Subcutaneous abdominal adipose tissue (tissue), 5 donors: ENCODE measurements around the gene UTP25.

Source experiments
- H3K27ac ChIP-seq: one replicate; pipeline ENCODE4 v1.7.0; 2013; ENCODE audit warnings: low read depth, mild to moderate bottlenecking, inconsistent platforms, low read length, moderate library complexity
- H3K27me3 ChIP-seq, 5 donors: one replicate each; pipeline ENCODE4 v1.7.0; 2013; ENCODE audit warnings: low read length in 5 of 5, inconsistent platforms in 1 of 5; ENCODE audit not compliant: control insufficient read depth in 5 of 5, insufficient read depth in 4 of 5
- H3K36me3 ChIP-seq, 5 donors: one replicate each; pipeline ENCODE4 v1.7.0; 2013; ENCODE audit warnings: low read length in 5 of 5; ENCODE audit not compliant: control insufficient read depth in 5 of 5, insufficient read depth in 5 of 5
- H3K4me1 ChIP-seq, 5 donors: one replicate each; pipeline ENCODE4 v1.7.0; 2013; ENCODE audit warnings: low read length in 5 of 5, mild to moderate bottlenecking in 3 of 5, moderate library complexity in 1 of 5; ENCODE audit not compliant: control insufficient read depth in 5 of 5, insufficient read depth in 5 of 5
- H3K4me3 ChIP-seq, 5 donors: one replicate each; pipeline ENCODE4 v1.7.0; 2013; ENCODE audit warnings: low read length in 5 of 5, low read depth in 1 of 5
- H3K9ac ChIP-seq, 5 donors: one replicate each; pipeline ENCODE4 v1.7.0; 2013; ENCODE audit warnings: low read length in 5 of 5, mild to moderate bottlenecking in 4 of 5, moderate library complexity in 3 of 5
- H3K9me3 ChIP-seq, 5 donors: one replicate each; pipeline ENCODE4 v1.7.0; 2013; ENCODE audit warnings: low read length in 5 of 5; ENCODE audit not compliant: control insufficient read depth in 5 of 5
- donor health status: healthy.
- donor health status: healthy.
- donor health status: healthy.
- donor health status: healthy.
- donor health status: healthy.

The UTP25 gene

DNA sequence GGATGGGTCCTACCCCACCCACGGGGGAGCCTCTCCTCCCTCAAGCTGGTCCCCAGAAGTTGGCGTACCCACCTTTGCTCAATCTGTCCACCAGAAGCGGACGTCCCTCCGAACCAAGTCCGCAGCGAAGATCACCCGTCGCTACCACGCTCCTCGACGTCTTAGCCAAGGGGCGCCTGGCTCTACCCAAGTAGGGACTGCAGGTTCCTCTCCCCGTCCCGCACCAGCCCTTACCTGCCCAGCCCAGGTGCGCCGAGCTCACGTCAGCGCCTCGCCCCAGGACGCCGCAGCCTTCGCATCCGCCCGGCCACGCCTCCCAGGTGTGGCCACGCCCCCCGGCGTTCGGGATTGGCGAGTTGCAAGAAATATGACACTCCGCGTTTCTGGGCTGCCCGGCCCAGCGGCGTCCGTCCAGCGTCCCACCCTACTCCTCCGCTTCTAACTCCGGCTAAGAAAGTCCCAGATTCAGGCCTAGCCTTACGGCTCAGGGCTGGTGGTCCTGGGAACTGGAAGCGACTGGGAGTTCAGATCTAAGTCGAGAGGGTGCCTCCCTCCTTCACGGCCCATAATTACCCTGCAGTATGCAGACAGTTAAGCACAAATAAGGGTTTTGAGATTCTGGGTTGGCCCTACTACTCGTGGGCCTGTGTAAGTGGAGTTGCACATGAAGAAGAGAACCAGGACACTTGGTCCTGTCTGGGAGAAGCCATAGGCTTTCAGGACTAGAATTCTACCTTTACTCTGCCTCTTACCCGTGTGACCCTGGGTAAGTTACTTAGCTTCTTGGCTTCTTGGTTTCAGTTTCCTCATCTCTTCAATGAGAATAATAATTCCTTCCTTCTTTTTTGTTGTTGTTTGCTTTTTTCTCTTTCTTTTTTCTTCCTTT lies 21.7 kb upstream of the UTP25 start, which contains the start of gene IRF6:
TSS of gene IRF6 (minus strand) at position 268 of the 886 bp plus-strand sequence. CDS start 4,729 bp downstream, outside the sequence.
- peaks cover 0 to 7% (median 2%) of the 10 kb centered on the region in 5 donors for H3K27me3 ChIP-seq
- H3K27ac ChIP-seq, result no peak within 1 kb of the TSS
- H3K9me3 ChIP-seq, result no peaks in the 10 kb centered on the region
- peak within 1 kb of the TSS in 2 of 5 donors; percentile 51 to 60 for H3K9ac ChIP-seq
- no peaks in the 10 kb centered on the region for H3K36me3 ChIP-seq
- peaks cover 0 to 14% (median 10%) of the 10 kb centered on the region in 5 donors for H3K4me1 ChIP-seq
- peak within 1 kb of the TSS; percentile 43 to 69 (median 50) for H3K4me3 ChIP-seq

DNA sequence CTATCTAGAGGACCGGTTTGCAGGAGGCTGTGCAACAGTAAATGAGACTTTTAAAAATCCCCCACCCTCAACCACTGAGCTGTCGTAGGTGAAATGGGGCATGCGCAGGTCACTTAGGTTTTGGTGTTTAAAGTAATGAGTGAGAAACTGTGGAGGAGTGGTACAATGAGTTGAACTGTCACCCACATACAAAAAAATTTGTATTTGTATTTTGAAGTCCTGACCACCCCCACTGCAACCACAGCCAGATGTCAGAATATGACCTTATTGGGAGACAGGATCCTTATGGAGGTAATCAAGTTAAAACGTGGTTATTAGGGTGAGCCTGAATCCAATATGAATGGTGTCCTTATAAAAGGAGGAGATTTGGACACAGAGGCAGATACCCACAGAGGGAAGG lies 20.3 kb upstream of the UTP25 start:
- H3K4me3 ChIP-seq, result no peak overlapping the region
- H3K9me3 ChIP-seq, result no peaks in the 10 kb centered on the region
- peaks cover 0 to 7% (median 2%) of the 10 kb centered on the region in 5 donors for H3K27me3 ChIP-seq
- no peak overlapping the region for H3K9ac ChIP-seq
- H3K27ac ChIP-seq, result no peak overlapping the region
- H3K36me3 ChIP-seq, result no peaks in the 10 kb centered on the region
- H3K4me1 ChIP-seq, result peaks cover 0 to 11% (median 10%) of the 10 kb centered on the region in 5 donors

DNA sequence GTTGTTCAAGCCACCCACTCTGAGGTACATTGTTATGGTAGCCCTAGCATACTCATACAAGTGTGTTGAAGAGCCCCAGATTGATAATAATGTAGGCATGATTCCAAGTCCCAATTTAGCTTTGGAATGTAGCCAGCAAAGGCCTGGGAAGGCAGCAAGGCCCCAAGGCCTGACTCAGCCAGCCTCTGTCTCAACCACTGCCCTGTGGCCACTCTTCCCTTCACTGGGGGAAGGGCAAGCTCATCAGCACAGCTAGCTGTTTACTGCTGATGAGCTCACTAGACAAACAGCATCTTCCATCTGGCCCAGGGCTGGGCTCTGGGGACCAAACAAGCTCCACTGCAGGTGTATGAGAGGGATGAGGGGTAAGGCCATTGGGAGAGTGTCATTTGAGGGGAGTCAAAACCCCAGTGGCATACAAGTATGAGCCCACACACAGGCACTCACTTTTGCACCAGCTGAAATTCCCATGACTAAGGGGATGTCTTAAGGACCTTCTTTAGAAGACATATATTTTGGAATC lies 19.7 kb upstream of the UTP25 start:
- no peak overlapping the region for H3K27ac ChIP-seq
- H3K4me3 ChIP-seq, result no peak overlapping the region
- H3K4me1 ChIP-seq, result peaks cover 0 to 11% (median 10%) of the 10 kb centered on the region in 5 donors
- no peak overlapping the region for H3K9ac ChIP-seq
- H3K9me3 ChIP-seq, result no peaks in the 10 kb centered on the region
- H3K36me3 ChIP-seq, result no peaks in the 10 kb centered on the region
- H3K27me3 ChIP-seq, result peaks cover 0 to 7% (median 2%) of the 10 kb centered on the region in 5 donors

DNA sequence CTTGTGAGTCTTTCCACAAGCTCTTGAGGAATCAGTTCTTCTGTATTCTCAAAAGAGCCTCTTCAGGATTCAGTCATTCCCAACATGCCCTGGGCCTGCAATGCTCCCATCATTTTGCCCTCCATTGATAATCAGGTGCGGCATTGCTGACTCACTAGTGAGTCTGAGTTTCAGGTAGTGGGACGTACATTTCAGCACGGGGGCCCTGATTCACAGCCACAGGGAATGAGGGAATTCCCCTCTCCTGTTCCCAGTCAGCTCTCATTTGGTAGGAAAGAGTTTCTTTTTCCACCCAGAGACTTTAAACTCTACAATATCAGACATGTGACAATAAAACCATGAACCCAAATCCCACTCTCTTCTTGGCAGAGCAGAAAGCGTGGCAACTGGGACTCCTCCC lies 18.2 kb upstream of the UTP25 start:
- Histone ChIP-seq H3K27ac (no peak overlapping the region), H3K36me3 (no peaks in the 10 kb centered on the region), H3K9ac (no peak overlapping the region), H3K27me3 (peaks cover 0 to 6% (median 2%) of the 10 kb centered on the region in 5 donors), H3K4me3 (no peak overlapping the region), H3K4me1 (peaks cover 0 to 11% (median 10%) of the 10 kb centered on the region in 5 donors), H3K9me3 (no peaks in the 10 kb centered on the region)

DNA sequence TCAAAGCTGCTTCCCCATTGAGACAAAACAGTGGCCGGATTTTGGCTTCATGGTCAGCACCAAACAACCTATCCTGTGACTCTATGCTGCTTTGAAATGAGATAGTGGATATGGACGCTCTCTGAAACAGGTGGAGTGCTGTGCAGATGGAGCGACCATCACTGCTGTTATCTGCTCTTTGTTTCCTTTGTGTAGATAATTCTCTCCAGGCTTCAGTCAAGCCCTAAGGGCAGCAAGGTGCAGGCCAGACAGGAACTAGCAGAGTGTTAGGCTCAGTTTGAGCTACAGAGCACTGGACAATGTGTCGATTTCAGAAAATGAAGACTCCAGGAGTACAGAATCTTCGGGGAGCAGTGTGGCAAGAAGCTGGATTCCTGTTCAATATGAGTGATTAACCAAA lies 17.0 kb upstream of the UTP25 start:
- H3K4me3 ChIP-seq, result no peak overlapping the region
- no peaks in the 10 kb centered on the region for H3K36me3 ChIP-seq
- no peak overlapping the region for H3K27ac ChIP-seq
- H3K27me3 ChIP-seq, result peaks cover 0 to 3% (median under 1%) of the 10 kb centered on the region in 5 donors
- peaks cover 0 to 9% (median 7%) of the 10 kb centered on the region in 5 donors for H3K4me1 ChIP-seq
- no peaks in the 10 kb centered on the region for H3K9me3 ChIP-seq
- no peak overlapping the region for H3K9ac ChIP-seq

DNA sequence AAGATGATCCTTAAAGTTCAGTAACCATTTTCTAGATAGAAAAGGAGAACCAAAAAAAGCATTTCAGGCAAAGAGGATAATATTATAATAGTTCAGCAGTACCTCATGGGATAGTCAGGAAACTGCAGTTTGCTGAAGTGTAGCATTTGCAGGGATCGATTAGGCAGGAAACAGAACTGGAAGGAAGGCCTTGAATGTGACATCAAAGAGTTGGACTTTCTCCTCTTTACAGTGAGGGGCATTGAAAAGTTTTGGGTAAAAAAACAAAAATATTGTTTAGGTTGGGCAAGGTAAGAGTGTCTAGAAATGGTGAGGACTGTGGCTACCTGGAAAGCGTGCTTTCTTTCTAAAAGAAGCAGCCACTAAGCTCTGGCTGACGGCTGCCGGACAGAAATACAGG lies 13.9 kb upstream of the UTP25 start:
- Histone ChIP-seq H3K27ac (no peak overlapping the region), H3K36me3 (no peaks in the 10 kb centered on the region), H3K4me3 (no peak overlapping the region), H3K9me3 (no peaks in the 10 kb centered on the region), H3K9ac (no peak overlapping the region), H3K27me3 (peaks cover 0 to 6% (median 0%) of the 10 kb centered on the region in 5 donors), H3K4me1 (peaks cover 0 to 7% (median 0%) of the 10 kb centered on the region in 5 donors)

DNA sequence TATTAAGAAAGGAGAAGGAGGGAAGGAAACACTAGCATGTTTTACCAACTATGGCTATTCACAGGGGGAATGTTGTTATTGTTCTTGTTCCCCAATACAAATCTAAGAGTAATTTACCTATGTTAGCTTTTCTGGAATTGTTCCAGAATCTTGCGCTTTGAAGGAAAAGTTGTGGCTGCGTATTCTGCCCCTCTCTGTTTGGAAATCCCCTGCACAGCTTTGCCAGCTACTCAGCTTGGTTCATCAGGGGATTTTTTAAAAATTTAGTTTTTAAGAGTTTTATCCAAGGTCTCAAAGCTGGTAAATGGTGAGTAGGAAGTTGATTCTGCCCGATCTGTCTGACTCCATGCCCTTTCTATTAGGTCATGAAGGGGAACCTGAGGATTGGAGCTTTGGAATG lies 12.3 kb upstream of the UTP25 start:
- H3K27ac ChIP-seq, result no peak overlapping the region
- H3K9me3 ChIP-seq, result no peaks in the 10 kb centered on the region

DNA sequence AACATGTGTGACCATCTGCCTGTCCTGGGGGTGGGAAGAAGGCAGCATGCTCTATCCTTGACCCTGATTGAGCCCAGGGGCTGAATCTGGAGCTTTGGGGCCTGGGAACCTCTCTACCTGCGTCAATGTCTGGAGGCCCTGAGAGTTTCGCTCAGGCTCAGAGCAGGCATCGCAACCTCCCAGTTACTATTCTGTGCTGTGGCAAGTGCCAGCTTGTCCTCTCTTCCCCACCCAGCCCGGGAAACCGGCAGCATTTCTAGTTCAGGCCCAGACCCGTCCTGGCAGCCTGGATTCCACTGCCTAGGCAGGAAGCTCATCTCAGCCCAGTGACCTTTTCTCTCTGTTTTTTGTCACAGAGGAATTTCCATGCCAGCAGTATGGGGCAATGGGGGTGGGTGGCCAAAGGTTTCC lies 11.8 kb upstream of the UTP25 start:
- Histone ChIP-seq H3K9ac (no peak overlapping the region), H3K36me3 (no peaks in the 10 kb centered on the region), H3K9me3 (no peaks in the 10 kb centered on the region), H3K4me1 (peaks cover 0 to 7% (median 0%) of the 10 kb centered on the region in 5 donors), H3K4me3 (no peak overlapping the region), H3K27ac (no peak overlapping the region), H3K27me3 (peaks cover 0 to 10% (median 0%) of the 10 kb centered on the region in 5 donors)

More for the DNA sequence above, 12.3 kb upstream of the UTP25 start:
- H3K4me3 ChIP-seq, result no peak overlapping the region
- no peak overlapping the region for H3K9ac ChIP-seq
- no peaks in the 10 kb centered on the region for H3K36me3 ChIP-seq
- H3K27me3 ChIP-seq, result peaks cover 0 to 7% (median 0%) of the 10 kb centered on the region in 5 donors
- H3K4me1 ChIP-seq, result peaks cover 0 to 7% (median 0%) of the 10 kb centered on the region in 5 donors

DNA sequence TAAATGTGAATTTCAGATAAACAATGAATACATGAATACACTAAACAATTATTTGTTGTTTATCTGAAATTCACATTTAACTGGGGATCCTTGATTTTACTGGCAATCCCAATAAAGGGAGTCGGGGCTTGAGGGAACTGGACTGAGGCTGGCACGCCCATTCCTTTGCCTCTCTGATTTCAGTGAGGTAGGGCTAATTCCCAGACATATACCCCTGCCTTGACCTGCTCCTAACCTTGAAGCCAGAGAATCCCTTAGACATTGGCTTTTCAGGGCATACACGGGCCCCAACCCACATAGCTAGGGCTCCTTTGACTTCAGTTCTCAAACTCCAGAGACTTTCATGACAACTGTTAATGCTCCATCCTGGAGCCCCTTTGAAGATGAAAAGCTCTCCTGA lies 10.8 kb upstream of the UTP25 start:
- no peak overlapping the region for H3K9ac ChIP-seq
- no peaks in the 10 kb centered on the region for H3K36me3 ChIP-seq
- H3K27ac ChIP-seq, result no peak overlapping the region

DNA sequence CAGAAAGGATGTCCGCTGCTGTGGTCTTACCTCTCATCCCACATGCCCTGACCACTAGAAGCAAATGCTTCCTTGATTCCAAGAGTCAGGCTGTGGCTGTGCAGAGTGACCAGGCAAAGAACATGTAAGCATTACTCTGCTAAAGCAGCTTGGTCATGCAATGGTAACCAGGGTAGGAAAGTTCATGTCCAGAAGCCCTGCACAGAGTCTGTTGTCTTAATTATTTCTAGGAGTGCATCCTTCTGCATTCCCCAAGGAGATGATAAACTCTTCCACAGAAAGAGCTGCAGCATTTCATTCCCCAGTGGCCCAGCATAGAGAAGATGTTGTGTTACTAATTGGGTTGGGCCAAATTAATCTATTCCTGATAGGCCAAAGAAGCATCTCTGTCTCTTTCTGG lies 10.1 kb upstream of the UTP25 start:
- H3K4me1 ChIP-seq, result peaks cover 0 to 7% (median 0%) of the 10 kb centered on the region in 5 donors
- no peaks in the 10 kb centered on the region for H3K36me3 ChIP-seq
- H3K4me3 ChIP-seq, result no peak overlapping the region
- H3K9me3 ChIP-seq, result no peaks in the 10 kb centered on the region
- H3K9ac ChIP-seq, result no peak overlapping the region
- peaks cover 0 to 12% (median 0%) of the 10 kb centered on the region in 5 donors for H3K27me3 ChIP-seq
- H3K27ac ChIP-seq, result no peak overlapping the region

More for the DNA sequence above, 10.8 kb upstream of the UTP25 start:
- no peak overlapping the region for H3K4me3 ChIP-seq
- no peaks in the 10 kb centered on the region for H3K9me3 ChIP-seq
- H3K27me3 ChIP-seq, result peaks cover 0 to 12% (median 0%) of the 10 kb centered on the region in 5 donors
- H3K4me1 ChIP-seq, result peaks cover 0 to 7% (median 0%) of the 10 kb centered on the region in 5 donors
